HuH-7.5 (cell line): ENCODE measurements around the gene PHACTR2.
"Not testable (repeated sequence)": the region's sequence is repeated elsewhere in the genome, so short reads cannot be mapped to it uniquely, and the experiment has no call there.

Experiments
- DNase-seq: peaks from one replicate; pipeline ENCODE4 v3.0.0; 2011; ENCODE audit warnings: low spot score

Gene PHACTR2

DNA sequence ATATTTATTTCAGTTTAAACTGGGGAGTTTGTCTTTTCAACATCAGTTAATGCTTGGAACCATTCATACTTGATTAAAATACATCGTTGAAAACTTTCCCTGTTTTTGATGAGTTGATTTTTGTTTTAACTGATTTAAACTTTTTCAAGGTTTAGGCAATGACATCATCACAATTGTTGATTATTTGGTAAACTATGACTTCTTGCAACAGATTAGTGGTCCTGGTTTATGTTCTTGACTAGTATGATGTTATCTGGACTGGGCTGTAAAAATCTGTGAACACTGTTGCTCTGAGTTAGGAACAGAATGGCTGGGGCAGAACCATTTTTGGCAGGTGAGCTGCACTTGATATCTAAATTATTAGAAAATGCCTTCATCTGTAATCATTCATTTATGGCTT, 186.5 kb downstream of the PHACTR2 start, which contains the start of gene ZC2HC1B:
Gene ZC2HC1B, plus strand, starts transcription at position 241 of the 400 bp plus-strand sequence. Its CDS starts 66 bp downstream, at position 307.
- DNase-seq, result no peak

DNA sequence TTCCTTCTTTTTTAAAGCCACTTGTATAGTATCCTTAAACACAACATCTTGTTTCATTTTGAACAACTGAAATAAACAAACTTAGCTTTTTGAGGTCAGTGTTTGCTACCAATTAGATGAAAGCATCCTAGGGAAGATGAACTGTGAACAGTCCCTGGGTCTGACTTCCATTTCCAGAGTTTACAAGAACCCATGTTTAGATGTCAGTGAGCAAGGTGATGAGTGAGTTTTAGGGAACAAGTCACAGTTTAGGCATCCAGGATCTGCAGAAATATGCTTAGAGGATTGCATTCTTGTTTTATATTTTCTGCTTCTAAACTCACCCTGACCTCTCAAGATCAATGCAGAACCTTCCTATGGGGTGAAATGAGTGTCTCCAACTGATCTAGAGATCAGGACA, 189.5 kb downstream of the PHACTR2 start:
- DNase-seq, result no peak

DNA sequence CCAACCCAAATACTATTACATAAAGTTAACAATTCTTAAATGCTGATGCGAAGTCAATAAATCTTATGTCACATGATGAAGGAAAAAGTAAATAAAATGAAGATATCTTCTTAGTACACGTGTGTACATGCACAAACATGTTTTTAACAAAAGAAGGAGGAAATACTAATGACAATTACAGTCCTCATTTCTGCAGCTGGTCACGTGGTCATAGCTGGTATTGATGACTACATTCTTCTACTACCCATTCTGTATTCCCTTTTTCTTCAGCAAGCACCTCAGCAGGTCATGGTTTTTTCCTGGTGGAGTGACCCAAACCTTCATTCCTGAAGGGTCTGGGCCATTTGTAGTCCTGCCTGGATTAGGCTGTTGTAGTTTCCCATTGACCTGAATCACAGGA, 191.0 kb downstream of the PHACTR2 start:
- DNase-seq, result not testable (repeated sequence)

DNA sequence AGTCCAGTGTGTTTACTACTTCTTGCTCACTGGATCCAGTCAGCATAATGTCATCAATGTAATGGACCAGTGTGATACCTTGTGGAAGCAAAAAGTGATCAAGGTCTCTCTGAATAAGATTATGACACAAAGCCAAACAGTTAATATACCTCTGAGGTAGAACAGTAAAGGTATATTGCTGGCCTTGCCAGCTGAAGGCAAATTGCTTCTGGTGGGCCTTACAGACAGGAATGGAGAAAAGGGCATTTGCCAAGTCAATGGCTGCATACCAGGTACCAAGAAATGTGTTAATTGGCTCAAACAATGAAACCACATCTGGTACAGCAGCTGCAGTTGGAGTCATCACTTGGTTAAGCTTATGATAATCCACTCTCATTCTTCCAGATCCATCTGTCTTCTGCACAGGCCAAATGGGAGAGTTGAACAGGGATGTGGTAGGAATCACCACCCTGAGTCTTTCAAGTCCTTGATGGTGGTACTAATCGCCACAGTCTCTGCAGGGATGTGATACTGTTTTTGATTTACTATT, 193.5 kb downstream of the PHACTR2 start:
- not testable (repeated sequence) for DNase-seq

DNA sequence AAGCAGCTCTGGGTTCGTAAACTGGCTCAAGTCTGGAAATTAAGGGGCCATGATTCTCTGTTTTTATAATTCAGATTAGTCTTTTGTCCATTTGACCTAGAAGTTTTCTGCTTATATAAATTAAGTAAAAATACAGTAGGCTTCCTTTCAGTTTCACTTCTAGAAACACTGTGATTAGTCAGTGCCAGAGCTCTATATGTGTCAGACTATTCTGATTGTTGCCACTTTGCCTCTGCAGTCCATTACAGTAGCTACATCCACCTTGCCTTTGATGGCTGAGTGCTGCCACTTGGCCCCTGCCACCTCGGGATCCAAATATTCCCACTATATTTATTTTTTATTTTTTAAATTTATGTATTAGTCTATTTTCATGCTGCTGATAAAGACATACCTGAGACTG, 194.4 kb downstream of the PHACTR2 start:
- DNase-seq, result no peak

DNA sequence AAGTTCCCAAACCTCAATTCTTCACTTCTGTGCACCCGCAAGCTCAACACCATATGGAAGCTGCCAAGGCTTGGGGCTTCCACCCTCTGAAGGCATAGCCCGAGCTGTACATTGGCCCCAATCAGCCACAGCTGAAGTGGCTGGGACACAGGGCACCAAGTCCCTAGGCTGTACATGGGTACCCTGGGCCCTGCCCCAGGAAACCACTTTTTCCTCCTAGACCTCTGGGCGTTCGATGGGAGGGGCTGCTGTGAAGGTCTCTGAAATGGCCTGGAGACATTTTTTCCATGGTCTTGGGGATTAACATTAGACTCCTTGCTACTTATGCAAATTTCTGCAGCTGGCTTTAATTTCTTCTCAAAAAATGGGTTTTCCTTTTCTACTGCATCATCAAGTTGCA, 195.8 kb downstream of the PHACTR2 start:
- DNase-seq, result not testable (repeated sequence)

DNA sequence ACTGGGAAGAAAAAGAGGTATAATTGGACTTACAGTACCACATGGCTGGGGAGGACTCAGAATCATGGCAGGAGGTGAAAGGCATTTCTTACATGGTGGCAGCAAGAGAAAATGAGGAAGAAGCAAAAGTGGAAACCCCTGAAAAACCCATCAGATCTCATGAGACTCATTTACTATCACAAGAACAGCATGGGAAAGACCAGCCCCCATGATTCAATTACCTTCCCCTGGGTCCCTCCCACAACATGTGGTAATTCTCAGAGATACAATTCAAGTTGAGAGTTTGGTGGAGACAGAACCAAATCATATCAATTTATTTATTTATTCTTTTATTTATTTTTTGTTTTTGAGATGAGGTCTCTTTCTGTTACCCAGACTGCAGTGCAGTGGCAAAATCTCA, 196.7 kb downstream of the PHACTR2 start:
- DNase-seq, result not testable (repeated sequence)

DNA sequence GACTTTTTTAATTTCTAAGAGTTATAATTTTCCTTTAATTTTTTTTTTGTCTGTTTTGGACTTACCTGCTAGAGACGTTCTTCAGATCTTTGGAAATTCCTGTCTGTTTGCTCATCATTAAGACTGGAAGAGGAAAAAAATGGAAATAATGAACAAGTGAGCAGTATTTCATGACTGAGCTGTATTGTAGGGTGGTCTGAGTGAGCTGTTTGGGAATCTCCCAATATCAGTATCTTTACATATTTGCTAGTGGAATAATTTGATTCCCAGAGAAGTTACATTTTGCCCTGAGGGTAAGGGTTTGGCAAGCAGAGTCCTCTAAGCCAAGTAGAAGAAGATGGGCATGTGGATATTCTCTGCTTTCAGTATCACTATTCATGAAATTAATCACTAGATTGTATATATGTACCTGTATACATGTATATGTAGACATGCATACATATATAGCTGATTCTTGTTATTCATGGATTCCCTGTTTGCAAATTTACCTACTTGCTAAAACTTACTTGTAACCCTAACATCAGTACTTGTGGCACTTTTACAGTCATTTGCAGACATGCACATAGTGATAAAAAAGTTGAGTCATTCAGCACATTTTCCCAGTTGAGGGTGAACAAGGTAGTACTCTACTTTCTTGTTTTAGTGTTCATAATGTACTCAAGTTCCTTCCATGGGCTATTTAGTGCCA, 200.0 kb downstream of the PHACTR2 start:
- no peak for DNase-seq

DNA sequence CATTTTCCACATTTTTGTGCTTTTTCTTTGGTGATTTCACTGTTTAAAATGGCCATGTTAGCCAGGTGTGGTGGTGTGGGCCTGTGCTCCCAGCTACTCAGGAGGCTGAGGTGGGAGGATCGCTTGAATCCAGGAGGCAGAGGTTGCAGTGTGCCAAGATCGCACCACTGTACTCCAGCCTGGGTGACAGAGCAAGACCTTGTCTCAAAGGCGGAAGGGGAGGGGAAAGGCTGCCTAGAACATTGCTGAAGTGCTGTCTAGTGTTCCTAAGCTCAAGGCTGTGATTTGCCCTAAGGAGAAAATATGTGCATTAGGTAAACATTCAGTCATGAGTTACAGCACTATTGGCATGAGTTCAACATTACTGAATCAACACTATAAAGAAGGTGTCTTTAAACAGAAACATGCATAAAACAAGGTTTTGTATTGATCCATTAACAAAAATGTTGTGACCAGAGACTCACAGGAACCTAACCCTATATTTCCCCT, 200.6 kb downstream of the PHACTR2 start:
- DNase-seq, result no peak

DNA sequence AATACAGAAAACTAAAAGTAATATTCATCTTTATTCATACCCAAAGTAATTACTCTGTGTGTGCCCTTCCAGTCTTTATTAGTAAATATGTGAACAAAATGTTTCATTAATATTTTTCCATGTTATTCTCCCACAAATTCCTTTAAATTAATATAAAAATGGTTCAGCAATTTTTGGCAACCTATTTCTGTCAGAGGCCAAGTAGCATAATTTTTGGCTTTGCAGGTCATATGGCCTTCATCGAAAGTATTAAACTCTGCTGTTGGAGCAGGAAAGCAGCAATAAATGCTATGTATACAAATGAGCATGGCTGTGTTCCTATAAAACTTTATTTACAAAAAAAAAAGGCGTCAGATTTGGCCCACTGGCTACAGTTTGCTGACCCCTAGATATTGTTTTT, 202.6 kb downstream of the PHACTR2 start:
- no peak for DNase-seq
